Left ventricle myocardium inferior (tissue), 1 donor: Measurements from ENCODE around the gene SLC35F1. TPM values are rescaled to one million over a fixed set of nuclear protein-coding genes. Genes with fewer than 3 reads are reported as not detected.

ENCODE experiments used
- DNase-seq: peaks from one replicate; pipeline ENCODE4 v3.0.0-alpha.2; 2020
- H3K27ac ChIP-seq: fragments of 200-600 bp; replicated peaks from 2 replicates; pipeline ENCODE4 v1.8.0; 2021
- H3K27me3 ChIP-seq: fragments of 200-600 bp; 2 replicates; pipeline ENCODE4 v1.8.0; 2021; ENCODE audit warnings: low read depth
- H3K36me3 ChIP-seq: fragments of 200-600 bp; 2 replicates; pipeline ENCODE4 v1.8.0; 2021
- H3K4me1 ChIP-seq: fragments of 200-600 bp; 2 replicates; pipeline ENCODE4 v1.8.0; 2021
- H3K4me3 ChIP-seq: fragments of 200-600 bp; 2 replicates; pipeline ENCODE4 v1.8.0; 2021; ENCODE audit warnings: mild to moderate bottlenecking, moderate library complexity
- H3K9me3 ChIP-seq: fragments of 200-600 bp; replicated peaks from 2 replicates; pipeline ENCODE4 v1.8.0; 2021
- intact Hi-C: fragments of 100-400 bp; cut with micrococcal nuclease; formaldehyde crosslinking; loops from one replicate; pipeline ENCODE4 v1.11.0; 2022
- total RNA-seq: library from RNA; stranded (reverse); fragmentation: NEBNext Ultra II Directional; extraction: Animal tissue kit (Norgen Biotek cat#: 25700); gene quantifications from one replicate; pipeline ENCODE4 v1.2.1, GENCODE V29; 2021
- TF ChIP-seq, protein P1 (sequence below): fragments of 200-600 bp; IDR thresholded peaks from 2 replicates; pipeline ENCODE4 v1.8.0; 2021; ENCODE audit warnings: antibody characterized with exemption, mild to moderate bottlenecking, borderline replicate concordance
- donor health status: DM: no; HTN: yes; CAD: no; lungs with severe emphysema.

SLC35F1 gene
- total RNA-seq, 1 donor from 2014 or later, result 6.4 TPM

GRCh38 chr6:117938311-117938995 is 31.4 kb downstream of the SLC35F1 start:
- intact Hi-C loops, result no loop called here
- no peak for DNase-seq
- Histone ChIP-seq H3K27ac (no peak overlapping the region), H3K4me3 (no peak overlapping the region), H3K36me3 (no peaks in the 10 kb centered on the region), H3K27me3 (no peaks in the 10 kb centered on the region), H3K4me1 (no peaks in the 10 kb centered on the region), H3K9me3 (no peaks in the 10 kb centered on the region)
- TF ChIP-seq, protein P1, sequence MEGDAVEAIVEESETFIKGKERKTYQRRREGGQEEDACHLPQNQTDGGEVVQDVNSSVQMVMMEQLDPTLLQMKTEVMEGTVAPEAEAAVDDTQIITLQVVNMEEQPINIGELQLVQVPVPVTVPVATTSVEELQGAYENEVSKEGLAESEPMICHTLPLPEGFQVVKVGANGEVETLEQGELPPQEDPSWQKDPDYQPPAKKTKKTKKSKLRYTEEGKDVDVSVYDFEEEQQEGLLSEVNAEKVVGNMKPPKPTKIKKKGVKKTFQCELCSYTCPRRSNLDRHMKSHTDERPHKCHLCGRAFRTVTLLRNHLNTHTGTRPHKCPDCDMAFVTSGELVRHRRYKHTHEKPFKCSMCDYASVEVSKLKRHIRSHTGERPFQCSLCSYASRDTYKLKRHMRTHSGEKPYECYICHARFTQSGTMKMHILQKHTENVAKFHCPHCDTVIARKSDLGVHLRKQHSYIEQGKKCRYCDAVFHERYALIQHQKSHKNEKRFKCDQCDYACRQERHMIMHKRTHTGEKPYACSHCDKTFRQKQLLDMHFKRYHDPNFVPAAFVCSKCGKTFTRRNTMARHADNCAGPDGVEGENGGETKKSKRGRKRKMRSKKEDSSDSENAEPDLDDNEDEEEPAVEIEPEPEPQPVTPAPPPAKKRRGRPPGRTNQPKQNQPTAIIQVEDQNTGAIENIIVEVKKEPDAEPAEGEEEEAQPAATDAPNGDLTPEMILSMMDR, result no peak

- no peaks in the 10 kb centered on the region for H3K9me3 ChIP-seq
- no peak overlapping the region for H3K27ac ChIP-seq
- no peaks in the 10 kb centered on the region for H3K4me1 ChIP-seq
- intact Hi-C loops, result no loop called here
- TF ChIP-seq, protein P1, result no peak
- no peak for DNase-seq
- no peaks in the 10 kb centered on the region for H3K36me3 ChIP-seq
- H3K27me3 ChIP-seq, result peaks cover 3% of the 10 kb centered on the region
- H3K4me3 ChIP-seq, result no peak overlapping the region
These were observed 40.2 kb downstream of the SLC35F1 start for GRCh38 chr6:117947234-117947633.

- Histone ChIP-seq H3K27ac (no peak overlapping the region), H3K36me3 (no peaks in the 10 kb centered on the region), H3K4me1 (no peaks in the 10 kb centered on the region), H3K9me3 (no peaks in the 10 kb centered on the region), H3K4me3 (no peak overlapping the region), H3K27me3 (peaks cover 11% of the 10 kb centered on the region)
- DNase-seq, result no peak
- TF ChIP-seq, protein P1, result no peak
- intact Hi-C loops, result no loop called here
These were observed 44.7 kb downstream of the SLC35F1 start for GRCh38 chr6:117951783-117952182.

DNA sequence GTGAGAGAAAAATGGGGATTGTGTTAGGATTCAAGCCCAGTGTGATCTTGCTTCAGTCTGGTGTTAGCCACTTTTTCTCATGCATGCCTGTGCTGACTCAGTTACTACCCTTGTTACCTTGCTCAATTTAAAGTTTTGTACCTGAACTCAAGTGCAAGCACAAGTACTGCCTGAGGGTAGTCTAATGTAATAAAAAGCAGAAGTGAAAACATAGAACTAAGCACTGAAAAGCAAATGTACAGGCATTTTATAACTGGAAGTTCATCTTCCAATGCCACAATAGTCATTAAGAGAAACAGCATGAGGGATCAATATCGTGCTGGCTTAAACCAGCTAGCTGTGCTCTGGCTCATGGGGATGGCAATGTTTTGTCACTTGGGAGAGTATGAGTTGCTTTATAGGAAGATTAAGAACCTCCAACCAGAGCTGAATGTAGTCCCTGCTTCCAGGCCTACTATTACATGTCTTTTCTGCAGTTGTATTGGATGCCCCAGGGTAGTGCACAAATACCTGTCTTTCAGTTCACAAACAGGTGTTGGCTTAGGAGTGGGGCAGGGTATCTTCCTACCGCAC is 48.7 kb downstream of the SLC35F1 start:
- H3K9me3 ChIP-seq, result no peaks in the 10 kb centered on the region
- H3K27ac ChIP-seq, result no peak overlapping the region
- H3K4me1 ChIP-seq, result no peaks in the 10 kb centered on the region
- TF ChIP-seq, protein P1, result no peak
- H3K27me3 ChIP-seq, result peaks cover 11% of the 10 kb centered on the region
- H3K36me3 ChIP-seq, result no peaks in the 10 kb centered on the region
- no peak overlapping the region for H3K4me3 ChIP-seq
- DNase-seq, result no peak
- intact Hi-C loops, result no loop called here

GRCh38 chr6:117956386-117956785 is 49.3 kb downstream of the SLC35F1 start:
- intact Hi-C loops, result no loop called here

More at GRCh38 chr6:117956386-117956785, 49.3 kb downstream of the SLC35F1 start:
- peaks cover 11% of the 10 kb centered on the region for H3K27me3 ChIP-seq
- TF ChIP-seq, protein P1, result no peak
- no peak overlapping the region for H3K4me3 ChIP-seq
- no peak overlapping the region for H3K27ac ChIP-seq
- no peak for DNase-seq
- H3K9me3 ChIP-seq, result no peaks in the 10 kb centered on the region
- no peaks in the 10 kb centered on the region for H3K4me1 ChIP-seq
- H3K36me3 ChIP-seq, result no peaks in the 10 kb centered on the region
